Activated CD8-positive, alpha-beta memory T cell treated with anti-CD3 and anti-CD28 coated beads, Interleukin-2, amount 50 U/mL, for 48 hours (primary cell): ENCODE results near the gene SORD.
"Not testable (repeated sequence)": the region's sequence is repeated elsewhere in the genome, so short reads cannot be mapped to it uniquely, and the experiment has no call there.

Experiments used
- DNase-seq: peaks from one replicate; pipeline ENCODE4 v3.0.0-alpha.2; 2020

Gene SORD

GRCh38 chr15:45069942-45070360, 47.0 kb downstream of the SORD start:
- DNase-seq = not testable (repeated sequence)

- DNase-seq = not testable (repeated sequence)
These were observed 50.6 kb downstream of the SORD start for GRCh38 chr15:45073602-45074001.

GRCh38 chr15:45075440-45076320, 52.7 kb downstream of the SORD start:
- not testable (repeated sequence) for DNase-seq

- DNase-seq = not testable (repeated sequence)
These were observed 54.4 kb downstream of the SORD start for GRCh38 chr15:45077391-45077790.

- DNase-seq = not testable (repeated sequence)
These were observed 56.2 kb downstream of the SORD start for GRCh38 chr15:45079201-45079600.

- not testable (repeated sequence) for DNase-seq
These were observed 56.7 kb downstream of the SORD start for GRCh38 chr15:45079628-45080246.

GRCh38 chr15:45080593-45080992, 57.6 kb downstream of the SORD start:
- not testable (repeated sequence) for DNase-seq

GRCh38 chr15:45082412-45082811, 59.4 kb downstream of the SORD start:
- not testable (repeated sequence) for DNase-seq

- DNase-seq = no peak
These were observed 60.2 kb downstream of the SORD start for GRCh38 chr15:45083223-45083622.

- DNase-seq = no peak
These were observed 61.2 kb downstream of the SORD start for GRCh38 chr15:45084163-45084562.

GRCh38 chr15:45087513-45087912, 64.5 kb downstream of the SORD start:
- DNase-seq = no peak

- no peak for DNase-seq
These were observed 66.1 kb downstream of the SORD start for GRCh38 chr15:45088801-45089711.

GRCh38 chr15:45089712-45090373, 66.8 kb downstream of the SORD start:
- no peak for DNase-seq

GRCh38 chr15:45091161-45091560, 68.2 kb downstream of the SORD start:
- DNase-seq = no peak

GRCh38 chr15:45091576-45091975, 68.6 kb downstream of the SORD start:
- no peak for DNase-seq

GRCh38 chr15:45093013-45093412, 70.0 kb downstream of the SORD start:
- DNase-seq = no peak

- DNase-seq = no peak
These were observed 70.8 kb downstream of the SORD start for GRCh38 chr15:45093622-45094357.

GRCh38 chr15:45094358-45094730, 71.3 kb downstream of the SORD start:
- no peak for DNase-seq

GRCh38 chr15:45095661-45096060, 72.7 kb downstream of the SORD start:
- no peak for DNase-seq

GRCh38 chr15:45097466-45097865, 74.5 kb downstream of the SORD start:
- no peak for DNase-seq

GRCh38 chr15:45099549-45100165, 76.7 kb downstream of the SORD start:
- no peak for DNase-seq
